Breast epithelium (tissue), 3 donors: Measurements from ENCODE around the gene GPC6.

Experiments
- POLR2AphosphoS5 ChIP-seq, 3 donors: sonication (generic); formaldehyde crosslinking; IDR thresholded peaks; one replicate each; pipeline ENCODE4 v1.6.1; 2017; ENCODE audit warnings: antibody characterized with exemption in 3 of 3
- TF ChIP-seq, protein P1 (sequence below), 3 donors: fragments of 450-650 bp; IDR thresholded peaks; one replicate each; pipeline ENCODE4 v1.5.1; 2016 to 2017; ENCODE audit warnings: antibody characterized with exemption in 3 of 3, mild to moderate bottlenecking in 3 of 3, moderate library complexity in 3 of 3

GRCh38 chr13:93222976-93223375, 3.6 kb upstream of the GPC6 start:
- no peak for TF ChIP-seq POLR2AphosphoS5 (IDR thresholded peaks at IDR 0.05)
- TF ChIP-seq, protein P1, sequence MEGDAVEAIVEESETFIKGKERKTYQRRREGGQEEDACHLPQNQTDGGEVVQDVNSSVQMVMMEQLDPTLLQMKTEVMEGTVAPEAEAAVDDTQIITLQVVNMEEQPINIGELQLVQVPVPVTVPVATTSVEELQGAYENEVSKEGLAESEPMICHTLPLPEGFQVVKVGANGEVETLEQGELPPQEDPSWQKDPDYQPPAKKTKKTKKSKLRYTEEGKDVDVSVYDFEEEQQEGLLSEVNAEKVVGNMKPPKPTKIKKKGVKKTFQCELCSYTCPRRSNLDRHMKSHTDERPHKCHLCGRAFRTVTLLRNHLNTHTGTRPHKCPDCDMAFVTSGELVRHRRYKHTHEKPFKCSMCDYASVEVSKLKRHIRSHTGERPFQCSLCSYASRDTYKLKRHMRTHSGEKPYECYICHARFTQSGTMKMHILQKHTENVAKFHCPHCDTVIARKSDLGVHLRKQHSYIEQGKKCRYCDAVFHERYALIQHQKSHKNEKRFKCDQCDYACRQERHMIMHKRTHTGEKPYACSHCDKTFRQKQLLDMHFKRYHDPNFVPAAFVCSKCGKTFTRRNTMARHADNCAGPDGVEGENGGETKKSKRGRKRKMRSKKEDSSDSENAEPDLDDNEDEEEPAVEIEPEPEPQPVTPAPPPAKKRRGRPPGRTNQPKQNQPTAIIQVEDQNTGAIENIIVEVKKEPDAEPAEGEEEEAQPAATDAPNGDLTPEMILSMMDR (IDR thresholded peaks at IDR 0.05), result no peak
